Measurements from ENCODE around the gene SERPINA4. TPM values are rescaled to one million over a fixed set of nuclear protein-coding genes. Genes with fewer than 3 reads are reported as not detected.

The SERPINA4 gene
- total RNA-seq, 2 donors from 2014 or later, result not detected

DNA sequence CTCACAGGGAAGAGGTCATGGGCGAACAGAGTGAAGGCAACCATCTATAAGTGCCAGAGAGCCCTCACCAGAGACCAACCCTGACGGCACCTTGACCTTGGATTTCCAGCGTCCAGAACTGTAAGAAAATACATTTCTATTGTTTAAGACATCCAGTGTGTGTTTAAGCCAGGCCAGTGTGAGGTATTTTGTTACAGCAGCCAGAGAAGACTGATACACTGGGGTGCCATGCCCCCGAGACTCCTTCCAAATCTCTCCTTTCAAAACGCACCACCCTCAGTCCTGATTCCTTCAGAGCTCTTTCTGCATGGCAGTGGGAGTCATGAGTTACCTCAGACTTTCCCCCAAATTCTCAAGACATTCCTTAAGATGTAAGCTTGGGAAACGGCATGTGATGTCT lies 17.5 kb downstream of the SERPINA4 start:
- Histone ChIP-seq H3K9ac (ENCODE audit: extremely low read depth, low read length, poor library complexity, severe bottlenecking) (no peak overlapping the region), H3K4me1 (ENCODE audit: control insufficient read depth, insufficient read depth, low read length) (no peaks in the 10 kb centered on the region), H3K9me3 (ENCODE audit: control insufficient read depth, low read length) (peaks cover 8% of the 10 kb centered on the region), H3K36me3 (ENCODE audit: control insufficient read depth, insufficient read depth, low read length) (no peaks in the 10 kb centered on the region), H3K27ac (ENCODE audit: low read depth, low read length) (no peak overlapping the region), H3K27me3 (ENCODE audit: control insufficient read depth, insufficient read depth, low read length, poor library complexity, severe bottlenecking) (peaks cover 40% of the 10 kb centered on the region), H3K4me3 (ENCODE audit: low read length) (no peak overlapping the region)
- no peak for DNase-seq
- TF ChIP-seq, protein P1, sequence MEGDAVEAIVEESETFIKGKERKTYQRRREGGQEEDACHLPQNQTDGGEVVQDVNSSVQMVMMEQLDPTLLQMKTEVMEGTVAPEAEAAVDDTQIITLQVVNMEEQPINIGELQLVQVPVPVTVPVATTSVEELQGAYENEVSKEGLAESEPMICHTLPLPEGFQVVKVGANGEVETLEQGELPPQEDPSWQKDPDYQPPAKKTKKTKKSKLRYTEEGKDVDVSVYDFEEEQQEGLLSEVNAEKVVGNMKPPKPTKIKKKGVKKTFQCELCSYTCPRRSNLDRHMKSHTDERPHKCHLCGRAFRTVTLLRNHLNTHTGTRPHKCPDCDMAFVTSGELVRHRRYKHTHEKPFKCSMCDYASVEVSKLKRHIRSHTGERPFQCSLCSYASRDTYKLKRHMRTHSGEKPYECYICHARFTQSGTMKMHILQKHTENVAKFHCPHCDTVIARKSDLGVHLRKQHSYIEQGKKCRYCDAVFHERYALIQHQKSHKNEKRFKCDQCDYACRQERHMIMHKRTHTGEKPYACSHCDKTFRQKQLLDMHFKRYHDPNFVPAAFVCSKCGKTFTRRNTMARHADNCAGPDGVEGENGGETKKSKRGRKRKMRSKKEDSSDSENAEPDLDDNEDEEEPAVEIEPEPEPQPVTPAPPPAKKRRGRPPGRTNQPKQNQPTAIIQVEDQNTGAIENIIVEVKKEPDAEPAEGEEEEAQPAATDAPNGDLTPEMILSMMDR (conservative IDR thresholded peaks at IDR 0.05), result no peak
- H3K27ac Mint-ChIP-seq, result no peak overlapping the region
- H3K36me3 Mint-ChIP-seq (ENCODE audit: low read depth), result no peaks in the 10 kb centered on the region
- H3K4me1 Mint-ChIP-seq, result no peaks in the 10 kb centered on the region
- peaks cover 7% of the 10 kb centered on the region for H3K27me3 Mint-ChIP-seq (ENCODE audit: insufficient read depth)
- no peak overlapping the region for H3K4me3 Mint-ChIP-seq
- peaks cover 2% of the 10 kb centered on the region for H3K9me3 Mint-ChIP-seq
- 89 to 90% methylated on average over 3 to 6 of the region's 6 CpGs for WGBS, 2 experiments (ENCODE audit: insufficient coverage in 1 of 2, insufficient read length in 1 of 2)

DNA sequence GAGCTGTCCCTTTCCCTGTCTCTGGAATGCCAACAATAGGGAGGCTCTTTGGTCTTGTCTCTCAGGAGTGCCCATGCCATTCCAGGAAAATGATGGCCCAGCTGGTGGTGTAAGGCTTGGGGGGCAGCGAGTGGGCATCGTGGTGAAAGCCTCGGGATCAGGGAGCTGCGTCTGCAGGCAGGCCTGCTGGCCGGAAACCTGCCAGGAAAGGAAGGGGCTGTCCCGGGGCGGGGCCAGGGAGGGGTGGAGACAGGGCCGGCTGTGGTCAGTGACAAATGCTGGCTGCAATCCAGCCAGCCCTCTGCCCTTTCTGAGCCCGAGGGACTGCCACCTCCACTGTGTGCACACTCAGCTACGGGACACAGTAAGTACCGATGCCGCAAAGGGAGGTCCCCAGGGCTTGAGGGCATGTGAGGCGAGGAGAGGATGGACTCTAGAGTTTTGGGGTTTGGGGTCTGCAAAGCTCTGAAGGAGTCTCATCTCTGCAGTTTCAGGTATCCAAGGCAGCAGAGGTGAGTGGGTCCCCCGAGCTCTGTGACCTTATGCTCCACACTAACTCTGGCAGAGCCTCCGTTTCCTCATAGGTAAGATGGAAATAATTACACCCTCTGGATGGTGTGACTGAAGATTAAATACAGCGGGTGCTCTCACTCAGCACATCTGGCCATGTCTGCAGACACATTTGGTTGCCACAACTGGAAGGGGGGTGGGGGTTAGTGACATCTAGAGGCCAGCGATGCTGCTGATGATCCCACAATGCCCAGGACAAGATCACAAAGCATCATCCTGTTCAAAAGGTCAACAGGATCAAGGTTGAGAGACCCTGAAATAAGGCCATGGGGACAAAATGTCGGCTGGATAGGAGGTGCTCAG lies 20.1 kb downstream of the SERPINA4 start, which contains the start of gene SERPINA5:
Gene SERPINA5 (plus strand): TSS at position 300 of the 873 bp plus-strand sequence. CDS start 5,937 bp downstream, outside the sequence.
- Histone ChIP-seq H3K36me3 (ENCODE audit: control insufficient read depth, insufficient read depth, low read length) (no peaks in the 10 kb centered on the region), H3K4me3 (ENCODE audit: low read length) (no peak within 1 kb of the TSS), H3K9me3 (ENCODE audit: control insufficient read depth, low read length) (peaks cover 18% of the 10 kb centered on the region), H3K4me1 (ENCODE audit: control insufficient read depth, insufficient read depth, low read length) (peaks cover 9% of the 10 kb centered on the region), H3K9ac (ENCODE audit: extremely low read depth, low read length, poor library complexity, severe bottlenecking) (no peak within 1 kb of the TSS), H3K27ac (ENCODE audit: low read depth, low read length) (no peak within 1 kb of the TSS), H3K27me3 (ENCODE audit: control insufficient read depth, insufficient read depth, low read length, poor library complexity, severe bottlenecking) (peaks cover 25% of the 10 kb centered on the region)
- Mint-ChIP-seq H3K27ac (no peak within 1 kb of the TSS), H3K36me3 (ENCODE audit: low read depth) (peaks cover 3% of the 10 kb centered on the region), H3K9me3 (peaks cover 5% of the 10 kb centered on the region), H3K27me3 (ENCODE audit: insufficient read depth) (peaks cover 6% of the 10 kb centered on the region), H3K4me3 (no peak within 1 kb of the TSS), H3K4me1 (peaks cover 7% of the 10 kb centered on the region)
- TF ChIP-seq, protein P1 (conservative IDR thresholded peaks at IDR 0.05), result no peak
- 76 to 86% methylated on average over 11 to 18 of the region's 18 CpGs for WGBS, 2 experiments (ENCODE audit: insufficient coverage in 1 of 2, insufficient read length in 1 of 2)
- DNase-seq, result peak; percentile 84

GRCh38 chr14:94582199-94582750 lies 21.0 kb downstream of the SERPINA4 start:
- H3K36me3 Mint-ChIP-seq (ENCODE audit: low read depth), result peaks cover 3% of the 10 kb centered on the region
- H3K4me3 Mint-ChIP-seq, result no peak overlapping the region
- peaks cover 7% of the 10 kb centered on the region for H3K4me1 Mint-ChIP-seq
- WGBS, 2 experiments (ENCODE audit: insufficient coverage in 1 of 2, insufficient read length in 1 of 2), result 91 to 96% methylated on average over 7 of the region's 7 CpGs
- no peaks in the 10 kb centered on the region for H3K36me3 ChIP-seq (ENCODE audit: control insufficient read depth, insufficient read depth, low read length)
- H3K9me3 Mint-ChIP-seq, result peaks cover 5% of the 10 kb centered on the region
- H3K27ac Mint-ChIP-seq, result no peak overlapping the region
- H3K27me3 ChIP-seq (ENCODE audit: control insufficient read depth, insufficient read depth, low read length, poor library complexity, severe bottlenecking), result peaks cover 16% of the 10 kb centered on the region
- TF ChIP-seq, protein P1 (conservative IDR thresholded peaks at IDR 0.05), result no peak
- DNase-seq, result no peak
- H3K9me3 ChIP-seq (ENCODE audit: control insufficient read depth, low read length), result peaks cover 18% of the 10 kb centered on the region
- peaks cover 11% of the 10 kb centered on the region for H3K27me3 Mint-ChIP-seq (ENCODE audit: insufficient read depth)
- no peak overlapping the region for H3K27ac ChIP-seq (ENCODE audit: low read depth, low read length)
- no peak overlapping the region for H3K9ac ChIP-seq (ENCODE audit: extremely low read depth, low read length, poor library complexity, severe bottlenecking)
- H3K4me1 ChIP-seq (ENCODE audit: control insufficient read depth, insufficient read depth, low read length), result peaks cover 9% of the 10 kb centered on the region
- no peak overlapping the region for H3K4me3 ChIP-seq (ENCODE audit: low read length)

Measured in endodermal cell (in vitro differentiated cells).